Esophagus squamous epithelium (tissue), 5 donors: ENCODE data around the gene STIL. TPM values are rescaled to one million over a fixed set of nuclear protein-coding genes. Genes with fewer than 3 reads are reported as not detected.

Experiments used
- DNase-seq: peaks from one replicate; lab custom pipeline; 2025; lab: John Stamatoyannopoulos, UW
- H3K27ac ChIP-seq, 4 donors: fragments of 200-600 bp; sonication (generic); one replicate each; pipeline ENCODE4 v1.5.1; 2016 to 2019; ENCODE audit warnings: mild to moderate bottlenecking in 1 of 4
- H3K27me3 ChIP-seq, 4 donors: fragments of 200-600 bp; sonication (generic); 1 replicate in 3 of 4; 2 replicates in 1 of 4; pipeline versions ENCODE4 v1.5.1 to v1.6.0; 2017 to 2021; ENCODE audit warnings: antibody characterized with exemption in 1 of 4
- H3K36me3 ChIP-seq, 3 donors: fragments of 200-600 bp; sonication (generic); one replicate each; pipeline ENCODE4 v1.5.1; 2016 to 2019
- H3K4me1 ChIP-seq, 3 donors: fragments of 200-600 bp; sonication (generic); one replicate each; pipeline ENCODE4 v1.5.1; 2017 to 2019
- H3K4me3 ChIP-seq, 4 donors: fragments of 200-600 bp; sonication (generic); 1 replicate in 3 of 4; 2 replicates in 1 of 4; pipeline ENCODE4 v1.5.1; 2016 to 2019; ENCODE audit warnings: mild to moderate bottlenecking in 2 of 4, moderate library complexity in 1 of 4
- H3K9me3 ChIP-seq, 3 donors: fragments of 200-600 bp; sonication (generic); one replicate each; pipeline ENCODE4 v1.5.1; 2016 to 2019
- CTCF ChIP-seq, 6 experiments: fragments of 450-650 bp in 4 of 6; fragments of 200-600 bp in 2 of 6; sonication (generic) in 2 of 6; IDR thresholded peaks; one replicate each; pipeline ENCODE4 v1.5.1; 2016 to 2019; ENCODE audit warnings: antibody characterized with exemption in 6 of 6, mild to moderate bottlenecking in 4 of 6, moderate library complexity in 4 of 6
- POLR2A ChIP-seq, 4 donors: fragments of 450-650 bp; IDR thresholded peaks; one replicate each; pipeline ENCODE4 v1.6.1; 2017; ENCODE audit warnings: antibody characterized with exemption in 4 of 4, mild to moderate bottlenecking in 4 of 4, moderate library complexity in 3 of 4
- WGBS, 2 donors: methylation state at CpG; one replicate each; pipeline ENCODE4 v1.1.5; 2018; 5-methylcytosine and 5-hydroxymethylcytosine counted together
- intact Hi-C: fragments of 100-400 bp; cut with DNase I; formaldehyde crosslinking; loops from one replicate; pipeline ENCODE4 v1.15.0; 2022
- total RNA-seq, 4 donors: library from RNA; depleted of rRNA; stranded (reverse); fragments of >200 nt; gene quantifications; one replicate each; pipeline ENCODE4 v1.1.0, GENCODE V29; 2016
- donor health status: DM: yes; HTN: yes; CAD: no.

STIL gene
- total RNA-seq, 4 donors from 2014 or later: 4.2 to 15.1 (median 6.8) TPM

GRCh38 chr1:47210666-47211065 lies 103.3 kb downstream of the STIL start:
- no peak for DNase-seq
- no peak overlapping the region for H3K4me3 ChIP-seq
- TF ChIP-seq CTCF (IDR thresholded peaks at IDR 0.05): no peak
- no peak for TF ChIP-seq POLR2A (IDR thresholded peaks at IDR 0.05)
- H3K27me3 ChIP-seq: peaks cover 0 to 35% (median 0%) of the 10 kb centered on the region in 4 donors
- intact Hi-C loops: no loop called here
- H3K36me3 ChIP-seq: no peaks in the 10 kb centered on the region
- H3K9me3 ChIP-seq: no peaks in the 10 kb centered on the region
- H3K27ac ChIP-seq: no peak overlapping the region
- 67 to 72% methylated on average over 3 of the region's 3 CpGs for WGBS, 2 donors
- peaks cover 0 to 9% (median 4%) of the 10 kb centered on the region in 3 donors for H3K4me1 ChIP-seq

GRCh38 chr1:47209725-47210325 lies 104.1 kb downstream of the STIL start:
- H3K4me1 ChIP-seq: peaks cover 0 to 9% (median 4%) of the 10 kb centered on the region in 3 donors
- no peaks in the 10 kb centered on the region for H3K36me3 ChIP-seq
- 44 to 58% methylated on average over 2 of the region's 3 CpGs for WGBS, 2 donors
- no peak for DNase-seq
- H3K4me3 ChIP-seq: no peak overlapping the region
- intact Hi-C loops: no loop called here
- peaks cover 0 to 44% (median 0%) of the 10 kb centered on the region in 4 donors for H3K27me3 ChIP-seq
- TF ChIP-seq POLR2A (IDR thresholded peaks at IDR 0.05) (no peak), CTCF (IDR thresholded peaks at IDR 0.05) (no peak)
- H3K9me3 ChIP-seq: no peaks in the 10 kb centered on the region
- H3K27ac ChIP-seq: no peak overlapping the region

GRCh38 chr1:47209091-47209490 lies 104.9 kb downstream of the STIL start:
- peaks cover 0 to 9% (median 4%) of the 10 kb centered on the region in 3 donors for H3K4me1 ChIP-seq
- no peaks in the 10 kb centered on the region for H3K36me3 ChIP-seq
- no peak overlapping the region for H3K4me3 ChIP-seq
- DNase-seq: no peak
- WGBS, 2 donors: 48 to 74% methylated on average over 4 of the region's 8 CpGs
- intact Hi-C loops: no loop called here
- H3K9me3 ChIP-seq: no peaks in the 10 kb centered on the region
- peaks cover 0 to 51% (median 0%) of the 10 kb centered on the region in 4 donors for H3K27me3 ChIP-seq
- TF ChIP-seq POLR2A (IDR thresholded peaks at IDR 0.05) (no peak), CTCF (IDR thresholded peaks at IDR 0.05) (no peak)
- no peak overlapping the region for H3K27ac ChIP-seq

GRCh38 chr1:47208374-47208850 lies 105.5 kb downstream of the STIL start:
- no peaks in the 10 kb centered on the region for H3K9me3 ChIP-seq
- H3K4me3 ChIP-seq: no peak overlapping the region
- H3K27me3 ChIP-seq: peaks cover 0 to 58% (median 0%) of the 10 kb centered on the region in 4 donors
- intact Hi-C loops: no loop called here
- peaks cover 0 to 9% (median 4%) of the 10 kb centered on the region in 3 donors for H3K4me1 ChIP-seq
- 14 to 23% methylated on average over 1 to 3 of the region's 11 CpGs for WGBS, 2 donors
- no peak for DNase-seq
- H3K27ac ChIP-seq: no peak overlapping the region
- TF ChIP-seq POLR2A (IDR thresholded peaks at IDR 0.05): no peak
- no peak for TF ChIP-seq CTCF (IDR thresholded peaks at IDR 0.05)
- H3K36me3 ChIP-seq: no peaks in the 10 kb centered on the region

GRCh38 chr1:47207803-47208373 lies 106.1 kb downstream of the STIL start:
- H3K4me1 ChIP-seq: peaks cover 0 to 9% (median 4%) of the 10 kb centered on the region in 3 donors
- intact Hi-C loops: no loop called here
- no peak overlapping the region for H3K27ac ChIP-seq
- DNase-seq: no peak
- no peaks in the 10 kb centered on the region for H3K36me3 ChIP-seq
- WGBS, 2 donors: 54% methylated on average over 6 to 7 of the region's 8 CpGs
- H3K9me3 ChIP-seq: no peaks in the 10 kb centered on the region
- no peak overlapping the region for H3K4me3 ChIP-seq
- TF ChIP-seq POLR2A (IDR thresholded peaks at IDR 0.05) (no peak), CTCF (IDR thresholded peaks at IDR 0.05) (no peak)
- peaks cover 0 to 63% (median 0%) of the 10 kb centered on the region in 4 donors for H3K27me3 ChIP-seq
